PC-9 (cell line): ENCODE results near the gene COPRS.

ENCODE experiments used
- EZH2 ChIP-seq: fragments of 200-600 bp; sonication (generic); IDR thresholded peaks from 2 replicates; pipeline ENCODE4 v1.8.0; 2017; ENCODE audit warnings: antibody characterized with exemption, low read depth
- TF ChIP-seq, protein P1 (sequence below): fragments of 200-600 bp; sonication (generic); conservative IDR thresholded peaks from 2 replicates; pipeline ENCODE4 v1.6.1; 2017; ENCODE audit warnings: mixed run types, antibody characterized with exemption, mild to moderate bottlenecking, moderate library complexity

DNA sequence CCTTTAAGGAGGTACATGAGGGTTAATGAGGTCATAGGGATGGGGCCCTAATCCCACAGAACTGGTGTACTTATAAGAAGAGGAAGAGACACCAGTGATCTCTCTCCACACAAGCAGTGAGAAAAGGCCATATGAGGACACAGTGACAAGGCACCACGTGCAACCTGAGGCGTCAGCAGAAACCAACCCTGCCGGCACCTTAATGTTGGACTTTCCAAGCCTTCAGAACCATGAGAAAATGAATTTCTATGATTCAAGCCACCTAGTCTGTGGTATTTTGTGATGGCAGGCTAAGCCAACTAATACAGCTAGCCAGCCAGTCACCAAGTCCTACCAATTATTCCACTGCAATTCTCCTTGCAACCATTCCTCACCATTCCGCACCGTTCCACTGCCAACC is 39.5 kb downstream of the COPRS start:
- TF ChIP-seq, protein P1, sequence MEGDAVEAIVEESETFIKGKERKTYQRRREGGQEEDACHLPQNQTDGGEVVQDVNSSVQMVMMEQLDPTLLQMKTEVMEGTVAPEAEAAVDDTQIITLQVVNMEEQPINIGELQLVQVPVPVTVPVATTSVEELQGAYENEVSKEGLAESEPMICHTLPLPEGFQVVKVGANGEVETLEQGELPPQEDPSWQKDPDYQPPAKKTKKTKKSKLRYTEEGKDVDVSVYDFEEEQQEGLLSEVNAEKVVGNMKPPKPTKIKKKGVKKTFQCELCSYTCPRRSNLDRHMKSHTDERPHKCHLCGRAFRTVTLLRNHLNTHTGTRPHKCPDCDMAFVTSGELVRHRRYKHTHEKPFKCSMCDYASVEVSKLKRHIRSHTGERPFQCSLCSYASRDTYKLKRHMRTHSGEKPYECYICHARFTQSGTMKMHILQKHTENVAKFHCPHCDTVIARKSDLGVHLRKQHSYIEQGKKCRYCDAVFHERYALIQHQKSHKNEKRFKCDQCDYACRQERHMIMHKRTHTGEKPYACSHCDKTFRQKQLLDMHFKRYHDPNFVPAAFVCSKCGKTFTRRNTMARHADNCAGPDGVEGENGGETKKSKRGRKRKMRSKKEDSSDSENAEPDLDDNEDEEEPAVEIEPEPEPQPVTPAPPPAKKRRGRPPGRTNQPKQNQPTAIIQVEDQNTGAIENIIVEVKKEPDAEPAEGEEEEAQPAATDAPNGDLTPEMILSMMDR: no peak
- TF ChIP-seq EZH2: no peak
